ENCODE results near the gene MAP3K4.

The MAP3K4 gene

GRCh38 chr6:160991406-160992060 lies at the start of gene MAP3K4:
Gene MAP3K4 (plus strand): TSS chr6:160991769. CDS start chr6:160991932, 163 bp downstream.
- peak; percentile 82 for DNase-seq

- DNase-seq, result no peak
Observed at GRCh38 chr6:160943997-160944396, 47.6 kb upstream of the MAP3K4 start.

- DNase-seq, result no peak
Observed at GRCh38 chr6:160945516-160946177, 45.9 kb upstream of the MAP3K4 start.

- DNase-seq, result no peak
Observed at GRCh38 chr6:160949531-160949930, 42.0 kb upstream of the MAP3K4 start.

GRCh38 chr6:160950507-160950906 lies 41.1 kb upstream of the MAP3K4 start:
- DNase-seq, result no peak

- DNase-seq, result no peak
Observed at GRCh38 chr6:160951187-160952030, 40.2 kb upstream of the MAP3K4 start.

- DNase-seq, result no peak
Observed at GRCh38 chr6:160952633-160953281, 38.8 kb upstream of the MAP3K4 start.

GRCh38 chr6:160955508-160956295 lies 35.9 kb upstream of the MAP3K4 start:
- no peak for DNase-seq

GRCh38 chr6:160956300-160957035 lies 35.1 kb upstream of the MAP3K4 start:
- DNase-seq, result no peak

- no peak for DNase-seq
Observed at GRCh38 chr6:160959726-160960435, 31.7 kb upstream of the MAP3K4 start.

GRCh38 chr6:160960839-160961238 lies 30.7 kb upstream of the MAP3K4 start:
- DNase-seq, result no peak

GRCh38 chr6:160962835-160963623 lies 28.5 kb upstream of the MAP3K4 start:
- DNase-seq, result no peak

GRCh38 chr6:160963651-160964050 lies 27.9 kb upstream of the MAP3K4 start:
- DNase-seq, result no peak

GRCh38 chr6:160965893-160966292 lies 25.7 kb upstream of the MAP3K4 start:
- DNase-seq, result no peak

- DNase-seq, result no peak
Observed at GRCh38 chr6:160966493-160967229, 24.9 kb upstream of the MAP3K4 start.

- no peak for DNase-seq
Observed at GRCh38 chr6:160967351-160967750, 24.2 kb upstream of the MAP3K4 start.

- no peak for DNase-seq
Observed at GRCh38 chr6:160967833-160968232, 23.7 kb upstream of the MAP3K4 start.

GRCh38 chr6:160971171-160971570 lies 20.4 kb upstream of the MAP3K4 start:
- no peak for DNase-seq

GRCh38 chr6:160972111-160972510 lies 19.5 kb upstream of the MAP3K4 start:
- no peak for DNase-seq

All from NCI-H1092 (cell line).